ENCODE results near the gene STXBP5L.
"Not testable (repeated sequence)": the region's sequence is repeated elsewhere in the genome, so short reads cannot be mapped to it uniquely, and the experiment has no call there.

STXBP5L gene

DNA sequence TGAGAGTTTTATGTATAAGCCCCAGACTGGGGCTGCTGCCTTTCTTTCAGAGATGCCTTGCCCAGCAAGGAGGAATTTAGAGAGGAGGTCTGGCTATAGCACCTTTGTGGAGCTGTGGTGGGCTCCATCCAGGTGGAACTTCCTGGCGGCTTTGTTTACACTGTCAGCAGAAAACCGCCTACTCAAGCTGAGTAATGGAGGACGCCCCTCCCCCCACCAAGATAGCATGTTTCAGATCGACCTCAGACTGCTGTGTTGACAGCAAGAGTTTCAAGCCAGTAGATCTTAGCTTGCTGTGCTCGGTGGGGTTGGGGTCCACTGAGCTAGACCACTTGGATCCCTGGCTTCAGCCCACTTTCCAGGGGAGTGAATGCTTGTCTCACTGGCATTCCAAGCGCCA is 155.6 kb downstream of the STXBP5L start:
- no peak for DNase-seq

- no peak for DNase-seq
Measured at GRCh38 chr3:121064121-121064520, 156.1 kb downstream of the STXBP5L start.

GRCh38 chr3:121072133-121072532 is 164.1 kb downstream of the STXBP5L start:
- no peak for DNase-seq

- DNase-seq, result no peak
Measured at GRCh38 chr3:121073011-121073410, 165.0 kb downstream of the STXBP5L start.

DNA sequence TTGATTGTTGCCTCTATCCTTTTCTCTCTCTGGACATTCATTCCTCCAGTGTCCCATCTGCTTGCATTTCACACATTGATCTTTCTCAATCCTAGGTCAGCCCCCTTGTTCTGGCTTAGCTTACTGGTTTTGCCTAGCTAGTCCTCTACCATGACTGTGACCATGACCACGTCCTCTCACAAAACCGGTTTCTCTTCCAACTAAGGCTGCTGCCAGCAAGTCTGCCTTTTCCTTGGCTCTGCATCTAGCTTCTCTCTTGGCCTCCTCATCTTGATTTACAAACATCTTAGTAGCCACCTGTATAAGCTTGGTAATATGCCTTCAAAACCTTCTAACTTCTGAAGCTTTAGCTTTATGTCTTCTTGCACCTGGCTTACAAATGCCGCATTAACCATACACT is 167.2 kb downstream of the STXBP5L start:
- DNase-seq, result no peak

DNA sequence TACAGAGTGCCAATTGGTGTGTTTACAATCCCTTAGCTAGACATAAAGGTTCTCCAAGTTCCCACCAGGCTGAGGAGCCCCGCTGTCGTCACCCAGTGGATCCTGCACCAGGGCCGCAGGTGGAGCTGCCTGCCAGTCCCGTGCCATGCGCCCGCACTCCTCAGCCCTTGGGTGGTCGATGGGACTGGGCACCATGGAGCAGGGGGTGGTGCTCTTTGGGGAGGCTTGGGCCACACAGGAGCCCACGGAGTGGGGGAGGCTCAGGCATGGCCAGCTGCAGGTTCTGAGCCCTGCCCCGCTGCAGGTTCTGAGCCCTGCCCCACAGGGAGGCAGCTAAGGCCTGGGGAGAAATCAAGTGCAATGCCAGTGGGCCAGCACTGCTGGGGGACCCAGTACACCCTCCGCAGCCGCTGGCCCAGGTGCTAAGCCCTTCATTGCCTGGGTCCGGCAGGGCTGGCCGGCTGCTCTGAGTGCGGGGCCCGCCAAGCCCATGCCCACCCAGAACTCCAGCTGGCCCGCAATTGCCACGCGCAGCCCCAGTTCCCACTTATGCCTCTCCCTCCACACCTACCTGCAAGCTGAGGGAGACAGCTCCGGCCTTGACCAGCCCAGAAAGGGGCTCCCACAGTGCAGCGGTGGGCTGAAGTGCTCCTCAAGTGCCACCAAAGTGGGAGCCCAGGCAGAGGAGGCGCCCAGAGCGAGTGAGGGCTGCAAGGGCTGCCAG is 170.5 kb downstream of the STXBP5L start:
- DNase-seq, result not testable (repeated sequence)

GRCh38 chr3:121096953-121097352 is 188.9 kb downstream of the STXBP5L start:
- no peak for DNase-seq

DNA sequence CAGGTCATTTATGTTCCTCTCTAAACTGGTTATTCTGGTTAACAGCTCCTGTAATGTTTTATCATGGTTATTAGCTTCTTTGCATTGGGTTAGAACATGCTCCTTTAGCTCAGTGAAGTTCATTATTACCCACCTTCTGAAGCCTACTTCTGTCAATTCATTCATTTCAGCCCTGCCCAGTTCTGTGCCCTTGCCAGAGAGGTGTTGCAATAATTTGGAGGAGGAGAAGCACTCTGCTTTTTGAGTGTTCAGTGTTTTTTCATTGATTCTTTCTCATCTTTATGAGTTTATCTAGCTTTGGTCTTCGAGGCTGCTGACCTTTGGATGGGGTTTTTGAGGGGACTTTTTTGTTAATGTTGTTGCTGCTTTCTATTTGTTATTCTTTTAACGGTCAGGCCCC is 203.1 kb downstream of the STXBP5L start:
- not testable (repeated sequence) for DNase-seq

- no peak for DNase-seq
Measured at GRCh38 chr3:121111914-121112612, 204.1 kb downstream of the STXBP5L start.

DNA sequence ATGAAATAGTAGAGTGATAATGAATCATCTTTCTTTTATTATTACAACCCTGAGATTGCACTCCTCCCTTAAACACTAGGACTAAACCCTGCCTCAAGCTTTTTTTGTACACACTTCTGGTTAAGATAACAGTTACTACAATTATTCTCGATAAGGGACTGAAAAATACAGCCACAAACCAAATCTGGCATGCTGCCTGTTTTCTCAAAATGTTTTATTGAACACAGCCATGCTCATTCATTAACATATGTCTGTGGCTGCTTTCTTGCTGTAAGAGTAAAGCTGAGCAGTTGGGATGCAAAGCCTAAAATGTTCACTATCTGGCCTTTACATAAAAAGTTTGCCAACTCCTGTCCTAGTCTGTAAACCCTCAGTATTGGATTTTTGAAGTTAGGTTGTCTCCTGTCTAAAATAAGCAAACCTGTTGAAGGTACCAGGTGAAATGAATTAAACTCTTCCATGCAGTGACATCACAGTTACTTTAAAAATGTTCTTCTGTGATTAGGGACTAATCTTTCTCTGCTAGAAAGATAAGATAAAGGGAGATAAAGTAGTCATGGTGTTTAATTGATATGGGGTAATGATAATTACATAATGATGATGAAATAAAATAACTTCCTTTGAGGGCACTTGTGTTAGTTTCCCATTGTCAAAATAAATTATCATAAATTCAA is 218.2 kb downstream of the STXBP5L start:
- no peak for DNase-seq

- DNase-seq, result no peak
Measured at GRCh38 chr3:121126707-121127035, 218.7 kb downstream of the STXBP5L start.

GRCh38 chr3:121152573-121152972 is 244.6 kb downstream of the STXBP5L start:
- DNase-seq, result no peak

GRCh38 chr3:121153851-121154250 is 245.8 kb downstream of the STXBP5L start:
- DNase-seq, result no peak

DNA sequence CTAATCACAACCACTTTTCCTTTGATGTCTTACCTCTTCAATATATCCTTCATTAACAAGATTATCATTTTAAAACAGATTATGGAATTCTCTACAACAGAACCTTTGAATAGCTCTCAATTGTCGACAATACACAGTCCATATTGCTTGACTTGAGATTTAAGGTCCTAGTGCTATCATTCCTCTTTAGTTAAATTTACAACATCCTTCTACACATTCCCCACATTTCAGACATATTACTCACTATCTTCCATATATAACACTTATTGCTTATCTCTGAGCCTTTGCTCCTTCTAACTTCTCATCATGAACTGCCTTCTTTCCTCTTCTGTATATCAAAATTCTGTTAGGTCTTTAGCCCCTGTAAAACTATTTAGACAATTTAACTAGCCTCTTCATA is 247.0 kb downstream of the STXBP5L start:
- no peak for DNase-seq

- DNase-seq, result no peak
Measured at GRCh38 chr3:121165397-121165837, 257.4 kb downstream of the STXBP5L start.

GRCh38 chr3:121167374-121168139 is 259.6 kb downstream of the STXBP5L start:
- DNase-seq, result no peak

DNA sequence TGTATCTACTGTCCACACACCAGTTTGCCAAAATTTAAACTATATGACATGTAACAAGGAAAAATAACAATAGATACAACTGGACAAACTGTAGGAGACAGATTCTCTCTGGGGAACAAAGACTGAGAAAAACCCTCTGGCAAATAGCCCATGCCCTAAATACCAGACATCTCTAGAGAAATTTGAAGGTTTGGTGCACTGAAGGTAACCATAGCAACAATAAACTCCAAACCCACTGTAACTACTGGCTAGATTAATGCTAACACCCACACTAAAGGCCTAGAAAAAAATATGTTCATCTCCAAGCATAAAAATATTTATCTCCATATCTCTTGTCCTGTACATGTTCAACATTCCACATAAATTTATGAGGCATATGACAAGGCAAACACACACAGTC is 267.1 kb downstream of the STXBP5L start:
- no peak for DNase-seq

DNA sequence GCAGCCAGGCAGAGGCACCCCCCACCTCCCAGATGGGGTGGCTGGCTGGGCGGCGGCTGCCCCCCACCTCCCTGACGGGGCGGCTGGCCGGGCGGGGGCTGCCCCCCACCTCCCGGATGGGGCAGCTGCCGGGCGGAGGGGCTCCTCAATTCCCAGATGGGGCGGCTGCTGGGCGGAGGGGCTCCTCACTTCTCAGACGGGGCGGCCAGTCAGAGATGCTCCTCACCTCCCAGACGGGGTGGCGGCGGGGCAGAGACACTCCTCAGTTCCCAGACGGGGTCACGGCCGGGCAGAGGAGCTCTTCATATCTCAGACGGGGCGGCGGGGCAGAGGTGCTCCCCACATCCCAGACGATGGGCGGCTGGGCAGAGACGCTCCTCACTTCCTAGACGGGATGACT is 282.6 kb downstream of the STXBP5L start:
- not testable (repeated sequence) for DNase-seq

GRCh38 chr3:121202573-121202972 is 294.6 kb downstream of the STXBP5L start:
- no peak for DNase-seq

DNA sequence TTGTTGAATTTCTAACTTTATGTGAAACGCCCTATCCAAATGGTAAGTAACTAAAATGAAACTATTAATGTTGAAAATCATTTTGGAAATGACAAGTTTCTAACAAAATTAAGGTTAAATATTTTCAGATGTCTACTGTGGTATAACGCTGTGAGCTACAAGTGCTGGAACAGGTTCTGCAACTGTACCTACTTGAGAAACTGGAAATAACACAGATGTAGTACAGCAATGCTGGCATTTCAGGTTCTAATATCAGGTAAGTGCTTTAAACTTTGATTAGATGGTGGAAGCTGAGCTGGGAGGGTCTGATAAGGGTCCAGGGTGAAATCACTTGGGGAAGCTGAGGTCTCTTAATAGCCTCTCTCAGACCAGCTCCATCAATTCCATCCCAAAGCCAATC is 315.1 kb downstream of the STXBP5L start:
- DNase-seq, result no peak

DNA sequence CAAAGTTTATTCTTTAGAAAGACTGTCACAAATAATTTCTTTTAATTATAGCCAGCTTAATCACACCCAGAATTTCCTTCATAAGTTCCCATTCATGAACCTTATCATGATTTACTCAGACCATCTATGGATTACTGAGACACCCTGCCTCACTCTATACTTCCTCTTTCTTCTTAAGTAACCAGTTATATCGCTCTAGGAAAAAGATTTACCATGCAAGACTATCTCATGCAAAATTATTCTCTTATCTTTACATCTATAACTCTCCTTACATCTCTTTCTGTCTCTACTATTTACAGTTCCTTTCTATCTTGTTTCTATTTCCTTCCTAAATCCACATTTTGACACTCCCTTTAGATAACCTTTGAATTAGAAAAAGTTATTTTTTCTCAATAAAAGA is 321.0 kb downstream of the STXBP5L start:
- DNase-seq, result no peak

- not testable (repeated sequence) for DNase-seq
Measured at GRCh38 chr3:121230194-121230593, 322.2 kb downstream of the STXBP5L start.

DNA sequence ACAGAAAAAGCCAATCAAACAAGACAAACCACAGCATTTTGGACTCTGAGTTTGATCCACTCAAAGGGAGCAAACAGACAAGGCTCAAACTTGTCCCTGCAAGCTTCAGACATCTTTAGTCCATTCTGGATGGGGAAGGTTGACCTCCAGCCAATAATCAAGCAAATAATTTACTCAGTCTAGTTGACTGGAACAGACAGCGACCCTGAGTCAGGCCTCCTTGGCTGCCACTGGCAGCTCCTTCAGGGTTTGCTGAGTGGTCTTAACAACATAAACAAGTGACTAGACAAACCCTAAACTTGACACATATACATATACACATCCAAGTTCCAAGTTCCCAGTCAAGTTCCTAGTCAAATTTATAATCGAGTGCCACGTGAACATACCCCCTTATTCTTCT is 323.9 kb downstream of the STXBP5L start:
- DNase-seq, result no peak
